Progenitor cell of endocrine pancreas (in vitro differentiated cells): ENCODE results near the gene ADARB1. TPM values are rescaled to one million over a fixed set of nuclear protein-coding genes. Genes with fewer than 3 reads are reported as not detected.
"Not testable (repeated sequence)": the region's sequence is repeated elsewhere in the genome, so short reads cannot be mapped to it uniquely, and the experiment has no call there.

Source experiments
- DNase-seq: peaks from one replicate; pipeline ENCODE4 v3.0.0; 2021; ENCODE audit warnings: low spot score; ENCODE audit not compliant: unreplicated experiment
- H3K27ac Mint-ChIP-seq: 2 replicates; pipeline ENCODE4 v1.8.0; 2021; ENCODE audit warnings: mild to moderate bottlenecking, moderate library complexity, mixed read lengths
- H3K27me3 Mint-ChIP-seq: 2 replicates; pipeline ENCODE4 v1.8.0; 2021; ENCODE audit warnings: mixed read lengths
- H3K36me3 Mint-ChIP-seq: 2 replicates; pipeline ENCODE4 v1.8.0; 2022; ENCODE audit warnings: mixed read lengths; ENCODE audit not compliant: insufficient read depth
- H3K4me1 Mint-ChIP-seq: 2 replicates; pipeline ENCODE4 v1.8.0; 2021; ENCODE audit warnings: low read depth, mixed read lengths
- H3K4me3 Mint-ChIP-seq: 2 replicates; pipeline ENCODE4 v1.8.0; 2021; ENCODE audit warnings: low read depth, mild to moderate bottlenecking, moderate library complexity, mixed read lengths
- H3K9me3 Mint-ChIP-seq: 2 replicates; pipeline ENCODE4 v1.8.0; 2021; ENCODE audit warnings: low read depth, mixed read lengths
- total RNA-seq: library from RNA; stranded (reverse); gene quantifications from 2 replicates; pipeline ENCODE4 v1.2.1, GENCODE V29; 2021
- TF ChIP-seq, protein P1 (sequence below): fragments of 200-600 bp; sonication (generic); IDR thresholded peaks from one replicate; pipeline ENCODE4 v1.5.0; 2021; ENCODE audit warnings: antibody characterized with exemption, mild to moderate bottlenecking; ENCODE audit not compliant: unreplicated experiment

Gene ADARB1
- total RNA-seq, 1 donor from 2014 or later, result 19.1 TPM

GRCh38 chr21:45131537-45131999, 57.2 kb downstream of the ADARB1 start:
- no peaks in the 10 kb centered on the region for H3K36me3 Mint-ChIP-seq
- no peak overlapping the region for H3K27ac Mint-ChIP-seq
- TF ChIP-seq, protein P1, sequence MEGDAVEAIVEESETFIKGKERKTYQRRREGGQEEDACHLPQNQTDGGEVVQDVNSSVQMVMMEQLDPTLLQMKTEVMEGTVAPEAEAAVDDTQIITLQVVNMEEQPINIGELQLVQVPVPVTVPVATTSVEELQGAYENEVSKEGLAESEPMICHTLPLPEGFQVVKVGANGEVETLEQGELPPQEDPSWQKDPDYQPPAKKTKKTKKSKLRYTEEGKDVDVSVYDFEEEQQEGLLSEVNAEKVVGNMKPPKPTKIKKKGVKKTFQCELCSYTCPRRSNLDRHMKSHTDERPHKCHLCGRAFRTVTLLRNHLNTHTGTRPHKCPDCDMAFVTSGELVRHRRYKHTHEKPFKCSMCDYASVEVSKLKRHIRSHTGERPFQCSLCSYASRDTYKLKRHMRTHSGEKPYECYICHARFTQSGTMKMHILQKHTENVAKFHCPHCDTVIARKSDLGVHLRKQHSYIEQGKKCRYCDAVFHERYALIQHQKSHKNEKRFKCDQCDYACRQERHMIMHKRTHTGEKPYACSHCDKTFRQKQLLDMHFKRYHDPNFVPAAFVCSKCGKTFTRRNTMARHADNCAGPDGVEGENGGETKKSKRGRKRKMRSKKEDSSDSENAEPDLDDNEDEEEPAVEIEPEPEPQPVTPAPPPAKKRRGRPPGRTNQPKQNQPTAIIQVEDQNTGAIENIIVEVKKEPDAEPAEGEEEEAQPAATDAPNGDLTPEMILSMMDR, result no peak
- no peaks in the 10 kb centered on the region for H3K9me3 Mint-ChIP-seq
- no peak overlapping the region for H3K4me3 Mint-ChIP-seq
- no peaks in the 10 kb centered on the region for H3K27me3 Mint-ChIP-seq
- H3K4me1 Mint-ChIP-seq, result no peaks in the 10 kb centered on the region
- DNase-seq, result no peak

DNA sequence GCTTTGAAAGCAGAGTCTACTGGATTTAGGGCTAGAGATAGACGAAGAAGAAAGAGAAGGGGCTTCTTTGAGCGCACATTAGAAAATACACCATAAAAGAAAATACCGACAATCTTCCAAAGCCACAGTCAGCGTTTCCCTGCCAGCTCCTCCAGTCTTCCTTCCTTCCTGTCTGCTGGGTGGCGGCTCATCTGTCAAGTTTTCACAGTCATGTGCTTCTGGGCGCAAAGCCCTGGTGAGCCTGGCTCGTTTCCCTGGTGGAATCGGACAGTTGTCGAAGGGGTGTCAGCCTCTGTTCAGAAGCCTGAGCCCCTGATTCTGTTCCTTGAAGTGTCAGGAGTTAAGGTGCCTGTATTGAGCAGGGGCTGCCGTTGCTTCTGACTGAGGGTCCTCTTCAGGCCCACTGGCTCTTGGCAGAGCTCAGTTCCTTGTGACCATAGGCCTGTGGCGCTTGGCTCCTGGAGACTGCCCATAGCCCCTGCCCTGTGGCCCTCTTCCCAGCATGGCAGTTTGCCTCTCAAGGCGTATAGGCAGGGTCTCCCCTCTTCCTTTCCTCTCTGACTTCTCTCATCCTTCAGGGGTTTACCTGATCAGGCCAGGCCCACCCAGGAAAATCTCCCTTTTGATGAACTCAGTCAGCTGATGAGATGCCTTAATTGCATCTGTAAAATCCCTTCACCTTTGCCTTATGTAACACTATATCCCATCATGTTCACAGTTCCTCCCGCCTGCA, 58.6 kb downstream of the ADARB1 start:
- H3K4me1 Mint-ChIP-seq, result no peaks in the 10 kb centered on the region
- H3K36me3 Mint-ChIP-seq, result no peaks in the 10 kb centered on the region
- H3K27ac Mint-ChIP-seq, result no peak overlapping the region
- TF ChIP-seq, protein P1, result no peak
- H3K4me3 Mint-ChIP-seq, result no peak overlapping the region
- H3K27me3 Mint-ChIP-seq, result no peaks in the 10 kb centered on the region
- H3K9me3 Mint-ChIP-seq, result no peaks in the 10 kb centered on the region
- no peak for DNase-seq

- DNase-seq, H3K4me3 Mint-ChIP-seq, H3K27ac Mint-ChIP-seq, H3K36me3 Mint-ChIP-seq, H3K9me3 Mint-ChIP-seq, H3K4me1 Mint-ChIP-seq, H3K27me3 Mint-ChIP-seq: not testable (repeated sequence)
These were observed 59.3 kb downstream of the ADARB1 start for GRCh38 chr21:45133574-45134278.

DNA sequence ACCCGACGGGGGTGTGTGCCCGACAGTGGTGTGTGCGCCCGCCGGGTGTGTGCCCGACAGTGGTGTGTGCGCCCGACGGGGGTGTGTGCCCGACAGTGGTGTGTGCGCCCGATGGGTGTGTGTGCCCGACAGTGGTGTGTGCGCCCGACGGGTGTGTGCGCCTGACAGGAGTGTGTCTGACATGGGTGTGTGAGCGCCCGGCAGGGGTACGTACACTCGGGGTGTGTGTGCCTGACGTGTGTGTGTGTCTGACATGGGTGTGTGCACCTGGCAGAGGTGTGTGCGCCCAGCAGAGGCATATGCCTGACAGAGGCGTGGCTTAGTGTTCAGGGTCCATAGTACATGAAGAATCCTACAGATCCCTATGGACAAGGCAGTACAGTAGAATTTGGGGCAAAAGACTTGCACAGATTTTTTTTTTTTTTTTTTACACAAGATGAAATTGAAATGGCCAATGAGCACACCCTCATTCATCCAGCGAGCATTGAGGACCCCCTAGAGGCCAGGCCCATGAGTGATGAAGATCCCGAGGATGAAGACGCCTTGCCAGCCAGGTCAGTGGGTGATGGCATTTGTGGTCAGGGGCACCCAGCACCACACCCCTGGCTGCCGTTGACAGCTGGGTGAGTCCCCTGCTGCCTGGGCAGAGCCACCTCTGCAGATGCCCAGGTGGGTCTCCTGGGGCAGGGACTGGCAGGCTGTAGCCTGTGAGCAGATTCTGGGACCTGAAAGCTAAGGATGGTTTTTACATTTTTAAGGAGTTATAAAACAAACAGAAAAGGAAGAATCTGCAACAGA, 60.1 kb downstream of the ADARB1 start:
- no peaks in the 10 kb centered on the region for H3K9me3 Mint-ChIP-seq

DNA sequence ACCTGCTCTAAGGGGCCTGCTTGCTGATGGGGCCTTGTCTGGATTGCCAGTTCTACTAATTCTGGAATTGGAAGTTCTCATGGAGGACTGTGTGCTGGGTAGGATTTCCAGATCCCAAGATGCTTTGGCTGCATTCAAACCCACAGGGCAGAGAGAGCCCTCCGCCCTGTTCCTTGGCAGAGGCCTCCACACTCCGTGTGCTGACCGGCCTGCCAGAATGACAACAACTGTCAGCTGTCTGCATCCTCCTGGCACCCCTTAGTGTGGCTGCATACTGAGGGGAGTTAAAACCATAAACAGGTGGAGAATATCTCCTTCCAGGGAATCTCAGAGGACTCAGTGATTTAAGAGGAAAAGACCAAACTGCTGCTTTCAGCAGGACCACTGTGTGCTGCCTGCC, 60.7 kb downstream of the ADARB1 start:
- Mint-ChIP-seq H3K27ac (no peak overlapping the region), H3K4me3 (no peak overlapping the region), H3K9me3 (no peaks in the 10 kb centered on the region), H3K36me3 (no peaks in the 10 kb centered on the region), H3K27me3 (no peaks in the 10 kb centered on the region), H3K4me1 (no peaks in the 10 kb centered on the region)
- TF ChIP-seq, protein P1, result no peak
- no peak for DNase-seq

More for the DNA sequence above, 60.1 kb downstream of the ADARB1 start:
- Mint-ChIP-seq H3K36me3 (no peaks in the 10 kb centered on the region), H3K27ac (no peak overlapping the region), H3K27me3 (no peaks in the 10 kb centered on the region), H3K4me1 (no peaks in the 10 kb centered on the region), H3K4me3 (no peak overlapping the region)
- DNase-seq, result no peak
- TF ChIP-seq, protein P1, result no peak
